KMS-11 (cell line): ENCODE measurements around the gene RUNX1.

Experiments
- H2AFZ ChIP-seq: fragments of 200-600 bp; sonication (generic); 2 replicates; pipeline ENCODE4 v1.6.1; 2016; ENCODE audit warnings: antibody characterized with exemption, mixed run types, low read depth
- H3K27ac ChIP-seq: fragments of 200-600 bp; sonication (generic); 2 replicates; pipeline ENCODE4 v1.6.1; 2016; ENCODE audit warnings: mild to moderate bottlenecking, mixed run types
- H3K27me3 ChIP-seq: fragments of 200-600 bp; sonication (generic); 2 replicates; pipeline ENCODE4 v1.6.1; 2017; ENCODE audit warnings: mild to moderate bottlenecking, low read depth, mixed run types, moderate library complexity; ENCODE audit not compliant: insufficient read depth
- H3K36me3 ChIP-seq: fragments of 200-600 bp; sonication (generic); 2 replicates; pipeline ENCODE4 v1.6.1; 2017; ENCODE audit warnings: mild to moderate bottlenecking, mixed run types; ENCODE audit not compliant: insufficient read depth
- H3K4me1 ChIP-seq: fragments of 200-600 bp; sonication (generic); 2 replicates; pipeline ENCODE4 v1.6.1; 2016; ENCODE audit warnings: mild to moderate bottlenecking, low read depth, mixed run types; ENCODE audit not compliant: poor library complexity, severe bottlenecking
- H3K4me2 ChIP-seq: fragments of 200-600 bp; sonication (generic); 2 replicates; pipeline ENCODE4 v1.7.0; 2016; ENCODE audit warnings: mild to moderate bottlenecking, mixed run types
- H3K4me3 ChIP-seq: fragments of 200-600 bp; sonication (generic); IDR thresholded peaks from 2 replicates; pipeline ENCODE4 v1.6.1; 2017; ENCODE audit warnings: low read depth, low read length, mixed read lengths; ENCODE audit not compliant: insufficient read depth
- H3K79me2 ChIP-seq: fragments of 200-600 bp; sonication (generic); 2 replicates; pipeline ENCODE4 v1.6.1; 2016; ENCODE audit warnings: low read depth, mixed run types; ENCODE audit not compliant: insufficient read depth
- H3K9ac ChIP-seq: fragments of 200-600 bp; sonication (generic); 2 replicates; pipeline ENCODE4 v1.6.1; 2016; ENCODE audit warnings: mild to moderate bottlenecking, mixed run types
- H4K20me1 ChIP-seq: fragments of 200-600 bp; sonication (generic); 2 replicates; pipeline ENCODE4 v1.6.1; 2016; ENCODE audit warnings: mild to moderate bottlenecking, mixed run types; ENCODE audit not compliant: insufficient read depth
- TF ChIP-seq, protein P1 (sequence below): fragments of 200-600 bp; sonication (generic); conservative IDR thresholded peaks from 2 replicates; pipeline ENCODE4 v1.6.1; 2017; ENCODE audit warnings: low read depth, mild to moderate bottlenecking, antibody characterized with exemption, low read length, moderate library complexity, mixed read lengths

The RUNX1 gene

DNA sequence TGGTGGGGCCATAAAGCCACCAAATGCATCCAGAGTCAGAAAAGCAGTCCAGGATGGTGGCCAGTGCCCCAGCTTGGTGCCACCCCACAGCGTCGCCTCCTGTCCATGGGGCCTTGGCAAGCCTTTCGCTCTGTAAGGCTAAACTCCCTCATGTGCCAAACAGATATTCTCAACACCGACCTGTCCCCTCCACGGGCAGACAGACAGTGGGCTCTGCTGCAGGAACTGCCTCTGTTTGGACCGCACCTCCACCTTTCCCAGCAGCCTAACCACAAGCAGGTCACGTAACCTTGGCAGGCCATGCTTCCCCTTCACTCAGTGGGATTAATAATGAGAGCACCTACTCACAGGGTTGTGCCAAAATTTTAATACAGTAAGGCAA is 11.7 kb downstream of the RUNX1 start:
- Histone ChIP-seq H3K9ac (no peak overlapping the region), H2AFZ (no peak overlapping the region), H3K79me2 (no peaks in the 10 kb centered on the region), H3K4me3 (no peak overlapping the region), H3K4me1 (peaks cover 4% of the 10 kb centered on the region), H3K27me3 (no peaks in the 10 kb centered on the region; the same call in 1 of the 2 replicates), H3K36me3 (no peaks in the 10 kb centered on the region), H3K27ac (no peak overlapping the region), H3K4me2 (no peak overlapping the region), H4K20me1 (no peaks in the 10 kb centered on the region)
- TF ChIP-seq, protein P1, sequence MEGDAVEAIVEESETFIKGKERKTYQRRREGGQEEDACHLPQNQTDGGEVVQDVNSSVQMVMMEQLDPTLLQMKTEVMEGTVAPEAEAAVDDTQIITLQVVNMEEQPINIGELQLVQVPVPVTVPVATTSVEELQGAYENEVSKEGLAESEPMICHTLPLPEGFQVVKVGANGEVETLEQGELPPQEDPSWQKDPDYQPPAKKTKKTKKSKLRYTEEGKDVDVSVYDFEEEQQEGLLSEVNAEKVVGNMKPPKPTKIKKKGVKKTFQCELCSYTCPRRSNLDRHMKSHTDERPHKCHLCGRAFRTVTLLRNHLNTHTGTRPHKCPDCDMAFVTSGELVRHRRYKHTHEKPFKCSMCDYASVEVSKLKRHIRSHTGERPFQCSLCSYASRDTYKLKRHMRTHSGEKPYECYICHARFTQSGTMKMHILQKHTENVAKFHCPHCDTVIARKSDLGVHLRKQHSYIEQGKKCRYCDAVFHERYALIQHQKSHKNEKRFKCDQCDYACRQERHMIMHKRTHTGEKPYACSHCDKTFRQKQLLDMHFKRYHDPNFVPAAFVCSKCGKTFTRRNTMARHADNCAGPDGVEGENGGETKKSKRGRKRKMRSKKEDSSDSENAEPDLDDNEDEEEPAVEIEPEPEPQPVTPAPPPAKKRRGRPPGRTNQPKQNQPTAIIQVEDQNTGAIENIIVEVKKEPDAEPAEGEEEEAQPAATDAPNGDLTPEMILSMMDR: no peak

- H3K4me3 ChIP-seq: no peak overlapping the region
- H3K36me3 ChIP-seq: no peaks in the 10 kb centered on the region
- H3K4me1 ChIP-seq: peaks cover 4% of the 10 kb centered on the region
- H3K27me3 ChIP-seq: no peaks in the 10 kb centered on the region; the same call in 1 of the 2 replicates
- no peak overlapping the region for H3K4me2 ChIP-seq
- H4K20me1 ChIP-seq: no peaks in the 10 kb centered on the region
- no peak overlapping the region for H3K27ac ChIP-seq
- TF ChIP-seq, protein P1: no peak
- no peak overlapping the region for H3K9ac ChIP-seq
- H3K79me2 ChIP-seq: no peaks in the 10 kb centered on the region
- no peak overlapping the region for H2AFZ ChIP-seq
Measured at GRCh38 chr21:35036465-35037383, 12.4 kb downstream of the RUNX1 start.

DNA sequence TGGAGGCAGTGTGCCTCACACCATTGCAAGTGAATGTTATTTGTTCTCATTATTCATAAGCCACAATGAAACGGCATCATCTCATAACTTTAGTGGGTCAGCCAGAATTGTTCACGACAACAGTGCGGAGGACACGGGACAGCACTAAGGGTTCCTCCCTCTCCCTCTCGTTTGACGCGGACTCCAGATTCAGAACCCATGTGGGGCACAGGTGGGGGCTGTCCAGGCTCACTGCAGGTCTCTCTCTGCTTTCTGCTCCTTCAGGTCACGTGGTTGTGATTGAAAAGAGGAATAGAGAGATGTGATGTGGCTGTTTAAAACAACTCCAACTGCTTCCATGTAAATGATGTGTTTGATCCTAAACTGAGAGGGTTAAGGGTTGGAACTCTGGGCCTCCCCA is 13.5 kb downstream of the RUNX1 start:
- no peak overlapping the region for H3K9ac ChIP-seq
- no peak overlapping the region for H3K27ac ChIP-seq
- H3K4me2 ChIP-seq: no peak overlapping the region
- no peaks in the 10 kb centered on the region for H3K36me3 ChIP-seq
- H3K4me3 ChIP-seq: no peak overlapping the region
- TF ChIP-seq, protein P1: no peak
- H3K79me2 ChIP-seq: no peaks in the 10 kb centered on the region
- no peak overlapping the region for H2AFZ ChIP-seq
- no peaks in the 10 kb centered on the region; the same call in 1 of the 2 replicates for H3K27me3 ChIP-seq
- no peaks in the 10 kb centered on the region for H4K20me1 ChIP-seq
- H3K4me1 ChIP-seq: peaks cover 4% of the 10 kb centered on the region

DNA sequence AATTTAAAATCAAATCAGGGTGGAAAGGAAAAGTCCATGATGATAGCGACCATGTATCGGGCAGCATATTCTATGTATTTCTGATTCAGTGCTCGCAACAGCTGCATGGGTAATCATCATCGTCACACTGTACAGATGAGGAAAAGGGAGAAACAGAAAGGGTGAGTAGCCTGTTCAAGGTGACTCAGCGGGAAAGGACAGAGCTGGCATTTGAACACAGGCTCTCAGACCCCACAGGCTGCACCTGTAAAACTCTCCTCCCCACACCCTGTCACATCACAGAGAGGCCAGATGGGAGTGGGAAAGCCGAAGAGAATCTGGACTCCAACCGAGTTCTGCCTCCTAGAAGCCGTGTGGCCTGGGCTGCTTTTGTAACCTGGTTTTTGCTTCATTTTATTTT is 14.0 kb downstream of the RUNX1 start:
- Histone ChIP-seq H3K36me3 (no peaks in the 10 kb centered on the region), H3K4me1 (peaks cover 4% of the 10 kb centered on the region), H3K27me3 (no peaks in the 10 kb centered on the region; the same call in 1 of the 2 replicates), H3K27ac (no peak overlapping the region), H4K20me1 (no peaks in the 10 kb centered on the region), H3K79me2 (no peaks in the 10 kb centered on the region), H3K9ac (no peak overlapping the region), H3K4me2 (no peak overlapping the region), H3K4me3 (no peak overlapping the region), H2AFZ (no peak overlapping the region)
- TF ChIP-seq, protein P1: no peak
